ENCODE measurements around the gene SRR.
A peak's percentile ranks its signal among the peaks of the same experiment; 100 is the strongest.

SRR gene

GRCh38 chr17:2336852-2337543 is 33.2 kb downstream of the SRR start, which contains the start of gene SGSM2:
TSS of gene SGSM2 (plus strand) at chr17:2337501. CDS start at chr17:2337689, 188 bp downstream.
- H3K27ac ChIP-seq: peak within 1 kb of the TSS; percentile 33 to 96 (median 87)
- peak within 1 kb of the TSS; percentile 61 to 98 (median 90) for H3K4me3 ChIP-seq

- H3K4me3 ChIP-seq: peak overlapping the region; percentile 61 to 98 (median 90)
- peak overlapping the region; percentile 33 to 96 (median 87) for H3K27ac ChIP-seq
Observed at GRCh38 chr17:2337544-2338314, 34.0 kb downstream of the SRR start.

GRCh38 chr17:2338315-2338657 is 34.5 kb downstream of the SRR start:
- Histone ChIP-seq H3K4me3 (peak overlapping the region; percentile 61 to 98 (median 90)), H3K27ac (peak overlapping the region in 18 of 21 experiments; percentile 61 to 96 (median 88))

GRCh38 chr17:2343421-2343820 is 39.7 kb downstream of the SRR start:
- H3K4me3 ChIP-seq: no peak overlapping the region
- H3K27ac ChIP-seq: no peak overlapping the region

GRCh38 chr17:2344528-2344927 is 40.8 kb downstream of the SRR start:
- H3K27ac ChIP-seq: no peak overlapping the region

GRCh38 chr17:2346475-2346874 is 42.7 kb downstream of the SRR start:
- H3K4me3 ChIP-seq: no peak overlapping the region
- H3K27ac ChIP-seq: peak overlapping the region in 10 of 21 experiments; percentile 14 to 82 (median 54)

More at GRCh38 chr17:2344528-2344927, 40.8 kb downstream of the SRR start:
- H3K4me3 ChIP-seq: no peak overlapping the region

- Histone ChIP-seq H3K27ac (peak overlapping the region in 8 of 21 experiments; percentile 2 to 69 (median 50)), H3K4me3 (no peak overlapping the region)
Observed at GRCh38 chr17:2347805-2348685, 44.3 kb downstream of the SRR start.

- Histone ChIP-seq H3K4me3 (no peak overlapping the region), H3K27ac (no peak overlapping the region)
Observed at GRCh38 chr17:2351269-2351668, 47.5 kb downstream of the SRR start.

GRCh38 chr17:2354311-2354710 is 50.6 kb downstream of the SRR start:
- Histone ChIP-seq H3K4me3 (no peak overlapping the region), H3K27ac (peak overlapping the region in 5 of 21 experiments; percentile 31 to 77 (median 46))

- no peak overlapping the region for H3K27ac ChIP-seq
- H3K4me3 ChIP-seq: no peak overlapping the region
Observed at GRCh38 chr17:2357237-2357636, 53.5 kb downstream of the SRR start.

GRCh38 chr17:2357931-2358434 is 54.2 kb downstream of the SRR start:
- Histone ChIP-seq H3K4me3 (no peak overlapping the region), H3K27ac (no peak overlapping the region)

- no peak overlapping the region for H3K4me3 ChIP-seq
Observed at GRCh38 chr17:2361010-2361760, 57.4 kb downstream of the SRR start.

GRCh38 chr17:2362016-2362415 is 58.3 kb downstream of the SRR start:
- no peak overlapping the region for H3K4me3 ChIP-seq

More at GRCh38 chr17:2361010-2361760, 57.4 kb downstream of the SRR start:
- no peak overlapping the region for H3K27ac ChIP-seq

GRCh38 chr17:2362416-2362815 is 58.7 kb downstream of the SRR start:
- Histone ChIP-seq H3K4me3 (no peak overlapping the region), H3K27ac (no peak overlapping the region)

More at GRCh38 chr17:2362016-2362415, 58.3 kb downstream of the SRR start:
- no peak overlapping the region for H3K27ac ChIP-seq

GRCh38 chr17:2362881-2363280 is 59.1 kb downstream of the SRR start:
- H3K27ac ChIP-seq: no peak overlapping the region
- no peak overlapping the region for H3K4me3 ChIP-seq

GRCh38 chr17:2363318-2363717 is 59.6 kb downstream of the SRR start:
- no peak overlapping the region for H3K27ac ChIP-seq
- no peak overlapping the region for H3K4me3 ChIP-seq

GRCh38 chr17:2363851-2364762 is 60.4 kb downstream of the SRR start:
- Histone ChIP-seq H3K4me3 (no peak overlapping the region), H3K27ac (no peak overlapping the region)

- Histone ChIP-seq H3K27ac (no peak overlapping the region), H3K4me3 (no peak overlapping the region)
Observed at GRCh38 chr17:2364763-2365116, 61.0 kb downstream of the SRR start.

Measured in skin epidermis (tissue), 12 donors.